OCI-LY1 (cell line): ENCODE data around the gene KIRREL3.

Experiments used
- EZH2 ChIP-seq: fragments of 200-600 bp; sonication (generic), shearing (Covaris generic); IDR thresholded peaks from 2 replicates; pipeline ENCODE4 v1.8.0; 2017; ENCODE audit warnings: borderline replicate concordance, mixed run types, mild to moderate bottlenecking, antibody characterized with exemption, low read length, moderate library complexity, mixed read lengths
- TF ChIP-seq, protein P1 (sequence below): fragments of 200-600 bp; sonication (generic), shearing (Covaris generic); IDR thresholded peaks from 2 replicates; pipeline ENCODE4 v1.5.1; 2017; ENCODE audit warnings: mild to moderate bottlenecking, antibody characterized with exemption, low read length, moderate library complexity, mixed read lengths

- TF ChIP-seq, protein P1, sequence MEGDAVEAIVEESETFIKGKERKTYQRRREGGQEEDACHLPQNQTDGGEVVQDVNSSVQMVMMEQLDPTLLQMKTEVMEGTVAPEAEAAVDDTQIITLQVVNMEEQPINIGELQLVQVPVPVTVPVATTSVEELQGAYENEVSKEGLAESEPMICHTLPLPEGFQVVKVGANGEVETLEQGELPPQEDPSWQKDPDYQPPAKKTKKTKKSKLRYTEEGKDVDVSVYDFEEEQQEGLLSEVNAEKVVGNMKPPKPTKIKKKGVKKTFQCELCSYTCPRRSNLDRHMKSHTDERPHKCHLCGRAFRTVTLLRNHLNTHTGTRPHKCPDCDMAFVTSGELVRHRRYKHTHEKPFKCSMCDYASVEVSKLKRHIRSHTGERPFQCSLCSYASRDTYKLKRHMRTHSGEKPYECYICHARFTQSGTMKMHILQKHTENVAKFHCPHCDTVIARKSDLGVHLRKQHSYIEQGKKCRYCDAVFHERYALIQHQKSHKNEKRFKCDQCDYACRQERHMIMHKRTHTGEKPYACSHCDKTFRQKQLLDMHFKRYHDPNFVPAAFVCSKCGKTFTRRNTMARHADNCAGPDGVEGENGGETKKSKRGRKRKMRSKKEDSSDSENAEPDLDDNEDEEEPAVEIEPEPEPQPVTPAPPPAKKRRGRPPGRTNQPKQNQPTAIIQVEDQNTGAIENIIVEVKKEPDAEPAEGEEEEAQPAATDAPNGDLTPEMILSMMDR: no peak
- no peak for TF ChIP-seq EZH2
Measured at GRCh38 chr11:126838779-126839178, 161.8 kb downstream of the KIRREL3 start.
